B cell (primary cell): ENCODE data around the gene HLA-DRB1.

Experiments used
- CTCF ChIP-seq: fragments of 200-600 bp; IDR thresholded peaks from one replicate; pipeline ENCODE4 v1.8.0; 2022; ENCODE audit warnings: antibody characterized with exemption, mild to moderate bottlenecking
- EZH2 ChIP-seq: IDR thresholded peaks from 2 replicates; pipeline ENCODE4 v1.6.1; 2012; ENCODE audit warnings: borderline replicate concordance, low read depth, mild to moderate bottlenecking, moderate library complexity, low read length; ENCODE audit not compliant: insufficient read depth, poor library complexity, severe bottlenecking

GRCh38 chr6:32553037-32553742, 36.5 kb downstream of the HLA-DRB1 start:
- TF ChIP-seq CTCF (no peak), EZH2 (no peak)
